ENCODE measurements around the gene PDE11A.

DNA sequence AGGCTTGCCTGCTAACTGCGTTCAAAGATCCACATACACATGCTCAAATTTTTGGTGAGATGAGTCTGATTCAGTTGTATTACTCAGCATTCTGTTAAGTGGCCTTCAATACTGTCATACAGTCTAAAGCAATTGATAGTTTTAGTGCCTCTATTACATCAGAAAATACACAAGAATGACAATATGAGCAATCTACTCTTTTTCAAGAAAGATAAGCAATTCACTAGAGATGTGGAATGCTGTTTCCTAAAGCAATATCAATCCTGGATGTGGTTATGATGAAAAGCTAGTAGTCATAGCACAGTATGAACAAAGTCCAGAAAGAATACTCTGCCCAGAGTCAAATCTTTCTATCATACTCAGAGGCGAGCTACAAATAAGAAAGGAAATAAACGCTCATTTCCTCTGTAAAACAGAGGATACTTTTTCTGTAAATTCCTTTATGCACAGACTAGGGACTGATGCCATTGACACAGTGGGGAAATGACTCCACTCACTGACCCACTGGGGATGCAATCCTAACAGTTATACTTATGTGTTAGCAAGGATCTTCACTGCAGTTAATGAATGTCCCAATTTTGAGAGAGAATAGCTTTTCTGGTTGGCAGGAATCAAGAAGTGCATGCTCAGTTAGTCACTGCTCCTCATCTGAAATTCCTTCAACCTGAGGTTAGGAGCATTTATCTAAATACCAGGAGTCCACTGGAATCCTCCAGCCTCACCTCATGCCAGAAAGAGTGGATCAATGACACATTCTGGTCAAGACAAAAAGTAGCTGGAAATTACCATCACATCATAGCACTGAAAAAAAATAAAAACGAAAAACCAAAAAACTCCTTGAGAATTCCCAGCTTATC is 83.3 kb downstream of the PDE11A start:
- no peak for TF ChIP-seq HMG20B (CRISPR knock-in tag; conservative IDR thresholded peaks at IDR 0.05)
- no peak for TF ChIP-seq NFE2 (CRISPR knock-in tag; IDR thresholded peaks at IDR 0.05)
- TF ChIP-seq NR2F1 (CRISPR knock-in tag; IDR thresholded peaks at IDR 0.05): no peak
- no peak for TF ChIP-seq CHD2 (IDR thresholded peaks at IDR 0.05; ENCODE audit: low read depth, low read length)
- TF ChIP-seq ARID2 (CRISPR knock-in tag; IDR thresholded peaks at IDR 0.05; ENCODE audit: borderline replicate concordance): no peak
- no peak for TF ChIP-seq ZSCAN20 (CRISPR knock-in tag; IDR thresholded peaks at IDR 0.05; ENCODE audit: borderline replicate concordance)
